GM23338 (cell line): ENCODE measurements around the gene DAB1.

ENCODE experiments used
- CREB1 ChIP-seq: fragments of 250-450 bp; sonication (Bioruptor Pico); IDR thresholded peaks from 2 replicates; pipeline ENCODE4 v1.5.0; 2020; ENCODE audit warnings: low read depth, mild to moderate bottlenecking, moderate library complexity
- EZH2 ChIP-seq: fragments of 200-600 bp; sonication (generic); IDR thresholded peaks from one replicate; pipeline ENCODE4 v1.8.0; 2017; ENCODE audit warnings: antibody characterized with exemption, mild to moderate bottlenecking, low read depth; ENCODE audit not compliant: unreplicated experiment
- TF ChIP-seq, protein P1 (sequence below), 2 experiments: fragments of 200-600 bp in 1 of 2; sonication (generic) in 1 of 2; conservative IDR thresholded peaks; 2 replicates each; pipeline versions ENCODE4 v1.5.1 to v1.6.1; 2016 to 2017; ENCODE audit warnings: antibody characterized with exemption in 2 of 2, low read depth in 2 of 2, mild to moderate bottlenecking in 2 of 2, moderate library complexity in 1 of 2

DNA sequence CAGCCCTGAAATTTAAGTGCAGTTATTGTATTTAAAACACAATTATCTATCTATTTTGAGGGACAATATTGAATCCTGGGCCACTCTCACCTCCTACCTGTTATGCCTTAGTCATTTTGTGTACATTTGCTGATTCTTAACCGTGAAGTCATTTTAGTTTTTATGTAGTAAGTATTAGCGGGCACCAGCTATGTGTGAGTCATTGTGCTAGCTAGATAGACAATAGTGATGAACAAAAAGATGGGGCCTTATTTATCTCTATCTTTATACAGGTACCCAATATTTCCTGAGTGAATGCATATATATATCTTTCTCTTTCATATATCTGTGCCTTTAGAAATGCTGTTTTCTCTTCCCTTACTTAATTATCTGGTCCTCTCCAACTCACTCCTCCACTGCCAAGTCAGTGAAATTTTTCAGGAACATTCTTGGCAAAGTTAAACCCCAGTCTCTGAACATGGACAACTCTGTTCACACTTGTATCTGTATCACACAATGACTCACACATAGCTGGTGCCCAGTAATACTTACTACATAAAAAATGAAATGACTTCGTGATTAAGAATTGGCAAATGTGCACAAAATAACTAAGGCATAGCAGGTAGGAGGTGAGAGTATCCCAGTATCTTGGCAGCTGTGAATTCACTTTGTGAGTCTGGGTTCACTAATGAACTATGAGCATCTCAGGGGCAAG lies 292.0 kb downstream of the DAB1 start:
- TF ChIP-seq, protein P1, sequence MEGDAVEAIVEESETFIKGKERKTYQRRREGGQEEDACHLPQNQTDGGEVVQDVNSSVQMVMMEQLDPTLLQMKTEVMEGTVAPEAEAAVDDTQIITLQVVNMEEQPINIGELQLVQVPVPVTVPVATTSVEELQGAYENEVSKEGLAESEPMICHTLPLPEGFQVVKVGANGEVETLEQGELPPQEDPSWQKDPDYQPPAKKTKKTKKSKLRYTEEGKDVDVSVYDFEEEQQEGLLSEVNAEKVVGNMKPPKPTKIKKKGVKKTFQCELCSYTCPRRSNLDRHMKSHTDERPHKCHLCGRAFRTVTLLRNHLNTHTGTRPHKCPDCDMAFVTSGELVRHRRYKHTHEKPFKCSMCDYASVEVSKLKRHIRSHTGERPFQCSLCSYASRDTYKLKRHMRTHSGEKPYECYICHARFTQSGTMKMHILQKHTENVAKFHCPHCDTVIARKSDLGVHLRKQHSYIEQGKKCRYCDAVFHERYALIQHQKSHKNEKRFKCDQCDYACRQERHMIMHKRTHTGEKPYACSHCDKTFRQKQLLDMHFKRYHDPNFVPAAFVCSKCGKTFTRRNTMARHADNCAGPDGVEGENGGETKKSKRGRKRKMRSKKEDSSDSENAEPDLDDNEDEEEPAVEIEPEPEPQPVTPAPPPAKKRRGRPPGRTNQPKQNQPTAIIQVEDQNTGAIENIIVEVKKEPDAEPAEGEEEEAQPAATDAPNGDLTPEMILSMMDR (conservative IDR thresholded peaks at IDR 0.05; ENCODE audit: low read depth in 2 of 2): no peak
- TF ChIP-seq CREB1 (CRISPR knock-in tag): no peak
- TF ChIP-seq EZH2: no peak
